Stimulated activated CD8-positive, alpha-beta memory T cell treated with anti-CD3 and anti-CD28 coated beads, Interleukin-7, amount 100 ng/mL, for 48 hours (primary cell): ENCODE measurements around the gene STYK1.

ENCODE experiments used
- DNase-seq, 2 donors: peaks; one replicate each; pipeline ENCODE4 v3.0.0-alpha.2; 2020; ENCODE audit warnings: low read depth in 1 of 2; ENCODE audit errors: extremely low read depth in 1 of 2

STYK1 gene

GRCh38 chr12:10673659-10674384, at the start of gene STYK1:
STYK1 (minus strand) TSS chr12:10674052; CDS start chr12:10634618, 39,434 bp downstream.
- DNase-seq = peak; percentile 50 to 59

GRCh38 chr12:10722905-10723746, 49.3 kb upstream of the STYK1 start, which contains the start of gene YBX3:
YBX3 (minus strand) TSS chr12:10723323; CDS start chr12:10723111, 212 bp downstream.
- DNase-seq = peak; percentile 37 to 50

GRCh38 chr12:10722502-10722904, 48.7 kb upstream of the STYK1 start:
- peak; percentile 26 to 48 for DNase-seq

GRCh38 chr12:10721651-10722501, 48.0 kb upstream of the STYK1 start:
- DNase-seq = peak; percentile 36 to 56

- DNase-seq = no peak
These were observed 47.3 kb upstream of the STYK1 start for GRCh38 chr12:10720974-10721650.

GRCh38 chr12:10719482-10719881, 45.6 kb upstream of the STYK1 start:
- DNase-seq = no peak

- no peak for DNase-seq
These were observed 44.5 kb upstream of the STYK1 start for GRCh38 chr12:10718279-10718821.

- no peak for DNase-seq
These were observed 43.6 kb upstream of the STYK1 start for GRCh38 chr12:10717410-10717809.

- DNase-seq = no peak
These were observed 43.0 kb upstream of the STYK1 start for GRCh38 chr12:10716704-10717315.

GRCh38 chr12:10716277-10716676, 42.4 kb upstream of the STYK1 start:
- DNase-seq = no peak

- no peak for DNase-seq
These were observed 41.6 kb upstream of the STYK1 start for GRCh38 chr12:10715491-10715890.

GRCh38 chr12:10709808-10710207, 36.0 kb upstream of the STYK1 start:
- DNase-seq = no peak

- DNase-seq = no peak
These were observed 35.0 kb upstream of the STYK1 start for GRCh38 chr12:10708862-10709261.

GRCh38 chr12:10705655-10706054, 31.8 kb upstream of the STYK1 start:
- DNase-seq = no peak

- no peak for DNase-seq
These were observed 28.0 kb upstream of the STYK1 start for GRCh38 chr12:10701843-10702242.

GRCh38 chr12:10701131-10701681, 27.4 kb upstream of the STYK1 start:
- DNase-seq = peak; percentile 2 to 20

- DNase-seq = no peak
These were observed 26.7 kb upstream of the STYK1 start for GRCh38 chr12:10700581-10700980.

- no peak for DNase-seq
These were observed 24.0 kb upstream of the STYK1 start for GRCh38 chr12:10697862-10698261.

GRCh38 chr12:10697156-10697555, 23.3 kb upstream of the STYK1 start:
- DNase-seq = no peak
